Activated CD4-positive, CD25-positive, alpha-beta regulatory T cell treated with anti-CD3 and anti-CD28 coated beads, Interleukin-2, amount 50 U/mL, for 16 hours (primary cell): ENCODE results near the gene SCUBE2.
"Not testable (repeated sequence)": the region's sequence is repeated elsewhere in the genome, so short reads cannot be mapped to it uniquely, and the experiment has no call there.

Experiments
- DNase-seq: peaks from one replicate; pipeline ENCODE4 v3.0.0-alpha.2; 2020; ENCODE audit warnings: low read depth, low spot score

Gene SCUBE2

GRCh38 chr11:9109858-9110731 lies 18.7 kb upstream of the SCUBE2 start:
- no peak for DNase-seq

DNA sequence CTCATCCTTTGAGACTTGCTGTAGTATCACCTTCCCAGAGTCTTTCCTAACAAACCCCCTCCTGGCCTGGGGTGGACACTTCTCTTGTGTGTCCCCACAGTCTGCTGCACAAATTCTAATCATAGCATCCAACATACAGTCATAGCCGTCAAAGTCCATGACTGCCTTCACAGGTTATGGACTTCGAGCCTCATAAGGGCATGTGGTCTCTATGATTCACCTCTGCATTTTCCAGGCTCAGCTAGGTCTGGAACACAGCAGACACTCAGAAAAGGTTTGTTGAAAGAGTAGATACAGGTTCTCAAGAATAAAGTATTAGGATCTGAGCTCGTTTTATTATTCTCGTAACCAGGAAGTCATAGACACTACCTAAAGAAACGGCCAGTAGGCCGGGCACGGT lies 13.2 kb upstream of the SCUBE2 start:
- DNase-seq, result no peak

DNA sequence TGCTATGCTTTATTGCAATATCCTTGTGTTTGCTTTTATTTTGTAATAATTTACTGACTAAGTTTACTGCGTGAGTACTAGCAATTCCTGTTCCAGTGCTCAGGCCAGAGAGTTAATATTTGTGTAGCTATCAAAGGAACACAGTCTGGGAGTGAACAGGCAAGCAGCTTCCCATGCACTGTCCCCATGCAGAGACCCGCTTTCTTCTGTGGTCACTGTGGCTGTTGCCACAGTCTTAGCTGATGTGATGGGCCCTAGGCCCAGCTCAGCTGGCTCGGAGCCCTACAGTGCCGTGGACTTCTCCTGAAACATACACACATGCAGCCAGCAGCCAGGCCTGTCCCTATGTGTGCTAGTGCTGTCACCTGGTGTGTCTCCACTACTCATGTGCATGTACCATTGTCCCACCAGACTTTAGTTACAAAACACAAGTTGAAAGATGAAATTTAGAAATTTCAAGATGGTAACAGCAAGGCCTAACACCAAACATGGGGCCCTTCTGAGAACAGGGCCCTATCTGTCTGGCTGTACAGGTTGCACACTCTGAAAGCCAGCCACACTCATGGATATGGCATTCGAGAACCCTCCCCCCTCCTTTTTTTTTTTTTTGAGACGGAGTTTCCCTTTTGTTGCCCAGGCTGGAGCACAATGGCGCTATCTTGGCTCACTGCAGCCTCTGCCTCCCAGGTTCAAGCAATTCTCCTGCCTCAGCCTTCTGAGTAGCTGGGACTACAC lies 12.3 kb upstream of the SCUBE2 start:
- DNase-seq, result no peak

DNA sequence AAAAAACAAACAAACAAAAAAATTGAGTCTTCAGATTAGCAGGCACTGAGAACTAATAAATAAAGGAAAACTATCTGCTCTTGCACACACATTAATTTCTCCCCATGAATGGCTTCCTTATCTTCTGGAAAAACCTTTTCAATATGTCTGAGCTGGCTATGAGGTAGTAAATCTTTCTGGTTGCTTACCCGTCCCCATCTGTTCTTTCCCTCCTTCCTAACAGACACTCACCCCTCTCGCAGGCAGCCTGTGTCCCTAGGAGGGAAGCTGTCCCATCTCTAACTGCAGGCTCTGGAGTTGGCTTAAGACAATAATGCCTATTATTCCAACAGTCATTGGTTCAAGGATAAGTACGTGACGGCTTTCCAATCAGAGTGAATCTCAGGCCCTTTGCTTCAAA lies 8.2 kb upstream of the SCUBE2 start:
- DNase-seq, result no peak

- not testable (repeated sequence) for DNase-seq
Measured at GRCh38 chr11:9098455-9098854, 7.1 kb upstream of the SCUBE2 start.

DNA sequence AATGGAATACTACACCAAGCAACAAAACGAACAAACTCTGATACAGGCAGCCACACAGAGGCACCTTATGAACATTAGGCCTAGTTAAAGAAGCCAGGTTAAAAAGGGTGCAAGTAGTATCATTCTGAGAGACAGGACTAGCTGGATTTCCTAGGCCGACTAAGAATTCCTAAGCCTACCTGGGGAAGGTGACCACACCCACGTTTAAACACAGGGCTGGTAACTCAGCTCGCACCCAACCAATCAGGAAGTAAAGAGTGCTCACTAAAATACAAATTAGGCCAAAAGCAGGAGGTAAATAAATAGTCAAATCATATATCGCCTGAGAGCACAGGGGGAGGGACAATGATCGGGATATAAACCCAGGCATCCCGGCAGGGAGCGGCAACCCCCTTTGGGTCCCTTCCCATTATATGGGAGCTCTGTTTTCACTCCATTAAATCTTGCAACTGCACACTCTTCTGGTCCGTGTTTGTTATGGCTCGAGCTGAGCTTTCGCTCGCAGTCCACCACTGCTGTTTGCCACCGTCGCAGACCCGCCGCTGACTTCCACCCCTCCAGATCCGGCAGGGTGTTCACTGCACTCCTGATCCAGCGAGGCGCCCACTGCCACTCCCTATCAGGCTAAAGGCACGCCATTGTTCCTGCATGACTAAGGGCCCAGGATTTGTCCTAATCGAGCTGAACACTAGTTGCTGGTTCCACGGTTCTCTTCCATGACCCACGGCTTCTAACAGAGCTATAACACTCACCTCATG lies 6.0 kb upstream of the SCUBE2 start:
- DNase-seq, result not testable (repeated sequence)

DNA sequence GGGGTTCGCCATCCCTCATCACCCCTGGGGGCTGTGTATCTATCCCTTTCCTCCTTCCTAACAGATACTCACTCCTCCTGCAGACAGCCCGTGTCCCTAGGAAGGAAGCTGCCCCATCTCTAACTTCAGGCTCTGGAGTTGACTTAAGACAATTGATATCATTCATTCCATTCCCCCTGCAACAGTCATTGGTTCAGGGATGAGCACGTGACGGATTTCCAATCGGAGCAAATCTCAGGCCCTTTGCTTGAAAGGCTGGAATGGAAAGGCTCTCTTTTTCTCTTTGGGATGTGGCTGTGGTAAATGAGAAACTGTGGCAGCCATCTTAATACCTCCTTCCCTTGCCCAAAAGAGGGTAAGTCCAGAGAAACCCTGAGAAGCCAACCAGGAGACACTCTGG lies 5.0 kb upstream of the SCUBE2 start:
- DNase-seq, result no peak

DNA sequence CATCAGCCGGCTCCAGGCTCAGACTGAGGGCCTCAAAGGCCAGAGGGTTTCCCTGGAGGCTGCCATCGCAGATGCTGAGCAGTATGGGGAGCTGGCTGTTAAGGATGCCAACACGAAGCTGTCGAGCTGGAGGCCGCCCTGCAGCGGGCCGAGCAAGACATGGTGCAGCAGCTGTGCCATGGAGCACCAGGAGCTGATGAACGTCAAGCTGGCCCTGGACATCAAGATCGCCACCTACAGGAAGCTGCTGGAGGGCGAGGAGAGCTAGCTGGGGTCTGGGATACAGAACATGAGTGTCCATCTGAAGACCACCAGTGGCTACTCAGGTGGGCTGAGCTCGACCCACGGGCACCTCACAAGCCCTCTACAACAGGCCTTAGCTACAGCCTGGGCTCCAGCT lies 4.0 kb upstream of the SCUBE2 start:
- no peak for DNase-seq

DNA sequence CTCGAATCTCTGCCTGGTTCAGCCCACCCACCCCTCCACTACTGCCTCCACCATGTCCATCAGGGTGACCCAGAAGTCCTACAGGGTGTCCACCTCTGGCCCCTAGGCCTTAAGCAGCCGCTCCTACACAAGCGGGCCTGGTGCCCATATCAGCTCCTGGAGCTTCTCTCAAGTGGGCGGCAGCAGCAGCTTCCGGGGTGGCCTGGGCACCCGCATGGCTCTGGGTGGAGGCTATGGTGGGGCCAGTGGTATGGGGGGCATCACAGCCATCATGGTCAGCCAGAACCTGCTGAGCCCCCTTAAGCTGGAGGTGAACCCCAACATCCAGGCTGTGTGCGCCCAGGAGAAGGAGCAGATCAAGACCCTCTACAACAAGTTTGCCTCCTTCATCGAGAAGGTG lies 3.0 kb upstream of the SCUBE2 start:
- no peak for DNase-seq

DNA sequence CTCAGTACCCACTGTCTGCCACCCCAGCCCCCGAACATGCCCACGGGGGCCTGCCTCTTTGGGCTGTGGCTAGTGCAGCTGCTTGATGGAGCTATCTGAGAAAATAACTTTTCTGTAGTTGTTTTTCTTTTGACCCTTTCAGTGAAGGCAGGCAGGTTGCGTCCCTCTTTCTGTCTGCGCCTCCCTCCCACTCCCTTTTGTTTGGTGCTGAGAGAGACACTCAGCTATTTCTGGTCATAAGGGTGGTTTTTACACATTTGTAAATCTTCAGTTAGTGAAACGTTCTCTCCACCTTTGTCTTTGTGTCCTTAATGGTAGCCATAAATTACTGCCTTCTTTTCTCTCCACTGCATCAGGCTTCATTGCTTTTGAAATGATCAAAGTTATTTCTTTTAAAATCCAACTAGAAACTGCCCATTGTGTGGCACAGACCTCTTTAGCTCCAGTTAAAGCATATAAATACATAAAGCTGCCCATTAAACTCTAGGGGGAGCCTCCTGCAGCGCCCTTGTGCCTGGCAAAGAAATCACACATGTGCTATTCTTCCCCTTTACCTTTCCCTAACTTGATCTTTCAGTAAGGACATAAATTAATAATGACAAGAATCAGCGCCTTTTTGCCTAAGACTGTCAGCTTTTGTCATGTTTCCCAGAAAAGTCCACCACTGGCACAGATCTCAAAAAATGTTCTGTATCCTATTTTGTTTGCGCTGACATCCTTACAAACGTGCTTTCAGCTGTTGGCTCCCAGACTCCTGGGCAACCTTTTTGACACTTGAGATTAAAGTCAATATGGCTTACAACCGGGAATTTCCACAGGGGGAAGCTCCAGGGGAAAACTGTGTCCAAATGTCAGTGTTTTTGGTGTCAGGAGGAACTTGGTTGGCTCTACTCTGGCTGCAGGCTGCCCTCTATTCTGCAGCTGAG lies 1.7 kb upstream of the SCUBE2 start:
- DNase-seq, result no peak

GRCh38 chr11:9092072-9092471 lies 673 bp upstream of the SCUBE2 start:
- no peak for DNase-seq

DNA sequence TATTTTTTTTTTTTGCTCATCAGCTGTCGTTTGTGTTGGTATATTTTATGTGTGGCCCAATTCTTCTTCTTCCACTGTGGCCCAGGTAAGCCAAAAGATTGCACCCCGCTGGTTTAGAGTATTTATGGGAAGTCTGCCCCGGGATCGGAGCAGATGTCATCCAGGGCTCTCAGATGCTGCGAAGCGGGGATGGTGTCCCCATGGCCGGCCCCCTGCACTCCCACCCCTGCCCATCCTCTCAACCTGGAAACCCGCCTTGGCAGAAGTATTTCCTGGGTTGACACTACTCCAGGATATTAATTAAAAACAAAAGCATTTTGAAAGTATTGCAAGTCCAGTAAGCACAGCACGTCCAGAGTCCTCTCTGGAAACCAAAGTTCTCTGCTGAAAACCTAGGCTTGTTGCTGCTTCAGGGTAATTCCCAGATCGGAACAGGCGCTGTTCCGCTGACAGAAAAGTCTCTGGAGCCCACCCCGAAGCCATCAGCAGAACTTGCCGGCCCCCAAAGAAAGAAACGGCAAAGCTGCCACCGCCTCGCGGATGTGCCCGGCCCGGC lies 833 bp downstream of the SCUBE2 start:
- no peak for DNase-seq

DNA sequence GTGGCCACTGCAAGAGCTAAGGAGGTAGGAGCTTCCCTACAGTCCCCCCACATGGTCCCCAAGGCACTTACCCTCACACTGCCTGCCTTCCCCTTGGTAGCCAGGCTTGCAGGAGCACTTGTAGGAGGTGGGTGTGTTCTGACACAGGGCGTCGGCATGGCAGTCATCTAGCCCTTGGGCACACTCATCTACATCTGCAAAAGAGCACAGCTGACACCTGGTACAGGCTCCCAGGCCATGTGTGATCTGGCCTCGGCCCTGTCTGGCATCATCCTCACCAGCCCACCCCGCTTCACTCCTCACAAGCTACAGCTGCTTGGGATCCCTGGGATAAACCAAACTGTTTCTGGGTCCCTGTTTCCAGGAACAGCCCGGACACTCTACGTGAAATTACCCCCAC lies 1.8 kb downstream of the SCUBE2 start:
- DNase-seq, result no peak

GRCh38 chr11:9089061-9089460 lies 2.3 kb downstream of the SCUBE2 start:
- no peak for DNase-seq

DNA sequence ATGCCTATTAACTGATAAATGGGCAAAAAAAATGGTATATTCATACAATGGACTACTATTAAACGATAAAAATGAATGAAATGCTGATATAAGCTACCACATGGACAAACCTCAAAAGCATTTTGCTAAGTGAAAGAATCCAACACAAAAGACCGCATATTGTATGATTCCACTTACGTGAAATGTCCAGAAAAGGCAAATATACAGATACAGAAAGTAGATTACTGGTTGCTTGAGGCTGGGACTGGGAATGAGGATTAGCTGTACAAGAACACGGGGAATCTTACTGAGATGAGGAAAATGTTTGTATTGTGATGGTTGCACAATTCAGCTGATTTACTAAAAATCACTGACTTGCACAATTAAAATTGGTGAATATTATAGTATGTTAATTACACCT lies 8.8 kb downstream of the SCUBE2 start:
- DNase-seq, result no peak

GRCh38 chr11:9081153-9081552 lies 10.2 kb downstream of the SCUBE2 start:
- DNase-seq, result no peak

DNA sequence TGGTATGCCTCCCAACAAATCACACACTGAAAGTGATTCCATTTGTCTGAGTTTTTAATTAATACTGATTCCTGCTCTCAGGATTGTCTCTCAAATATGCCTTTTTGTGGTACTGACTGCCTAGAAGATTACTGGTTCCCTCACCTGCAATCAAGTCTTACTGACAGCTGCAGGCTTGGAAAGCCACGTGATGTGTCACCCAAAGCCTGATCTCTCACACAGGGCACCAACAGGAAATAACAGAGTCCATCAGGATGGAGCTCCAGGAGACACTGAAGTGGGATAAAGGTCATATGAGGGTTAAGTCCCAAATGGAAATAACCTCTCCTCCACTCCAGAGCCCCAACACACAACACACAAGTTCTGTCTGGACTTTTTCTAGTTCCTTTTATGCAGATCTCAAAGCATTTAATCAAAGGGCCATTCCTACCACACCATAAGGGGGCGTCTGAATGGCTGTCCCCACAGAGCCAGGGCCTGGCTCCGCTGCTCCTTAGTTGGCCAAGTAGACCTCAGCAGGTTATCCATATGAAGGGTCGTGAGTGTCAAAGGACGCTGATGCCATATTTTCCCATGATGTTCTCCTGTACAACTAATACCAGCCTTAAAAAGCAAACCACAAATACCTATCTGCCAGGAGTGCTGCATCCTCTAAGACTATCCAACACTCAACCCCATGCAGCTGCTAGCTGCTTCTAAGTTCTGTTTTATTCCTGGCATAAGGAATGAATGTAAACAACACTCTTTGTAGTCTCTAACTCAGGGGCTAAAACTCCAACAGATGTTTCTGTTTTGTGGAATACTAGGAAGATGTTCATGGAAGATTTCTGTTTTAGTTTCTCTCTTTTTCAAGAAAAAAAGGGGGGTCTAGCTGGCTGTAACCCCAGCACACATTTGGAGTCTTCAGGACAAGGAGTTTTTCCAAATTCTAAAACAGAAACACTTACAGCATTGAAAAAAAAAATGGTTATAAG lies 13.0 kb downstream of the SCUBE2 start:
- DNase-seq, result no peak

DNA sequence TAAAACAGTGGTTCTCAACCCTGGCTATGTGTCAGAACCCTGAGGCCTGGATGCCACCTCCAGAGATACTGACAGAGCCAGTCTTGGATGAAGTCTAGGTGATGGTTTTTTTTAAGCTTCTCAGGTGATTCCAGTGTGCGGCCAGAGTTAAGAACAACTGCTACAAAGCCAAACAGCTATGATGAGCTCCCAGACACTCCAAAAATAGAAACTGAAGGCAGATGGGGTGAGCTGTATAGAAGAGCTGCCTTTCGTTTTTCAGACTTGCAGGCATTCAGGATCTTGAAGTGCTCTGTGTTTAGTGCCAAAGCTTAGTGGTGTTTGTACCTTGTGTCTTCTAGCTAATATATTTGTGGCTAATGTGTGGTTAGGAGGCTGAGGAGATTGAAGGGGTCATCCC lies 14.2 kb downstream of the SCUBE2 start:
- no peak for DNase-seq

DNA sequence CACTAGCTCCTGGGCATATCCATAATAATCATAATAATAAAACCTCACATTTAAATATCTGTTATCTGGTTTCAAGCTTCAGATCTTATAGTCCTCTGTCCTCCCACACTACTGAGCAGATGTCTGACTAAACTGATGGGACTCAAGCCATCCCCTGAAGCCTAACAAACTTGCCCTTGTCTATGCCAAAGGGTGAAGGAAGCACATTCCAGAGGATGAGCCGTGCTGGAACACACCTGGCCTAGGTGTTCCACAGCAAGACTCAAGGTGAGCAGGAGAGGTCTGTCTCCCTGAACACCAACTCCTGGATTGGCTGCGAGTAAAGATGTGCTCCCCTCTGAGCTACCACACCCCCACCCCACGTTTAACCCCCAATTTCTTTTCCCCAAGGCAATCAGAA lies 14.7 kb downstream of the SCUBE2 start:
- DNase-seq, result no peak

DNA sequence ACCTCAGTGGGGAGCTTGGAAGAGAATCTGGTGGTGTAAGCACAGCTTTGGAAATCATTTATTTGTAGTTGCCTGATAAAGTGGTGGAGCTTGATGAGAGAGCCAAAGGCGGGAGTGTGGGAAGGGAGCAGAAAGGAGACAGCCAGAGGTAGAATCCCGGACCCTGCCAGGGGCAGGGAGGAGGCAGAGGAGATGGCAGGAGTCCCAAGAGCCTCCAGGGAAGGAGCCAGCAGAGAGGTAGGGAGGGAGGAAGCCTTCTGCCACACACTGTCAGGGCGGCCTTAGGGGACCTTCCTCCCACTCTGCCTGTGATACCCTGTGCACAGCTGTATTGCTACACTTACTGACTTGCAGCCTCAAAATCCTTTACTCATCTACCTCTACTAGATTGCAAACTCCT lies 15.4 kb downstream of the SCUBE2 start:
- no peak for DNase-seq
